GM21423 (cell line): ENCODE measurements around the gene HES5.
A peak's percentile ranks its signal among the peaks of the same experiment; 100 is the strongest.
"Not testable (repeated sequence)": the region's sequence is repeated elsewhere in the genome, so short reads cannot be mapped to it uniquely, and the experiment has no call there.

Source experiments
- ATAC-seq: cut with Tn5 transposase; IDR thresholded peaks from one replicate; pipeline ENCODE4 v1.9.1; 2021; ENCODE audit warnings: mild to moderate bottlenecking, moderate library complexity; ENCODE audit not compliant: unreplicated experiment

The HES5 gene, protein sequence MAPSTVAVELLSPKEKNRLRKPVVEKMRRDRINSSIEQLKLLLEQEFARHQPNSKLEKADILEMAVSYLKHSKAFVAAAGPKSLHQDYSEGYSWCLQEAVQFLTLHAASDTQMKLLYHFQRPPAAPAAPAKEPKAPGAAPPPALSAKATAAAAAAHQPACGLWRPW

DNA sequence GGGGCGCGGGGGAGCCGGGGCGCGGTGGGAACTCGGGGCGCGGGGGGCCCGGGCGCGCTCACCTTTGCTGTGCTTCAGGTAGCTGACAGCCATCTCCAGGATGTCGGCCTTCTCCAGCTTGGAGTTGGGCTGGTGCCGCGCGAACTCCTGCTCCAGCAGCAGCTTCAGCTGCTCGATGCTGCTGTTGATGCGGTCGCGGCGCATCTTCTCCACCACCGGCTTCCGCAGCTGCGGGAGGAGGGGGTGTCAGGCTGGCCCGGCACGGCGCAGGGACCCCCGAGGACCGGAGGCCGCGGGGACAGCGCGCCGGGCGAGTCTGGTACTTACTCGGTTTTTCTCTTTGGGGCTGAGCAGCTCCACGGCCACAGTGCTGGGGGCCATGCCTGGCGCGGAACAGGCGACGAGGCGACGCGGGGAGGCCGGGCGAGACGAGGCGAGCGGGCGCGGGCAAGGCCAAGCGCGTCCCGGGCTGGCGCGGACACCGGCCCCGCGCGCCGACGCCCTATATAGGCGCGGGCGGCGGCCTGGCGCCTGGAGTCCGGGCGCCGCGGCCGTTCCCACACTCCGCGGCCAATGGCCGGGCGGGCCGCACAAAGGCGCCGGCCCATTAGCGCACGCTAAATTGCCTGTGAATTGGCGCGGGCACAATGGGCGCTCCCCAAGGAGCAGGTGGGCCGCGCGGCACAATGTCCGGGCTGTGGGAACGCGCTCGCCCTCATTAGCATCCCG lies at the start of gene HES5:
HES5 (minus strand) TSS at position 480 of the 729 bp plus-strand sequence; CDS start at position 381, 99 bp downstream.
- no peak for ATAC-seq

DNA sequence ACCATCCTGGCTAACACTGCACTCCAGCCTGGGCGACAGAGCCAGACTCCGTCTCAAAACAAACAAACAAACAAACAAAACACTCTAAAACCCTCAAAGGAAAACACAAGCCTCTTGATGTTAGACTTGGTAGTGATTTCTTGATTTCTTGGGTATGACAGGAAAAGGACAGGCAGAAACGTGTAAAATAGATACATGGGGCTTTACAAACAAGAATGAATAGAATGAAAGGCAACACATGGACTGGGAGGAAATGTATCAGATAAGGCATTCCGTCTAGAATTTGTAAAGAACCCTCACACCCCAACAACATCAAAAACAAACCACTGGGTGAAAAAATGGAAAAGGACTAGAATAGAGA lies 48.7 kb upstream of the HES5 start:
- ATAC-seq = no peak

DNA sequence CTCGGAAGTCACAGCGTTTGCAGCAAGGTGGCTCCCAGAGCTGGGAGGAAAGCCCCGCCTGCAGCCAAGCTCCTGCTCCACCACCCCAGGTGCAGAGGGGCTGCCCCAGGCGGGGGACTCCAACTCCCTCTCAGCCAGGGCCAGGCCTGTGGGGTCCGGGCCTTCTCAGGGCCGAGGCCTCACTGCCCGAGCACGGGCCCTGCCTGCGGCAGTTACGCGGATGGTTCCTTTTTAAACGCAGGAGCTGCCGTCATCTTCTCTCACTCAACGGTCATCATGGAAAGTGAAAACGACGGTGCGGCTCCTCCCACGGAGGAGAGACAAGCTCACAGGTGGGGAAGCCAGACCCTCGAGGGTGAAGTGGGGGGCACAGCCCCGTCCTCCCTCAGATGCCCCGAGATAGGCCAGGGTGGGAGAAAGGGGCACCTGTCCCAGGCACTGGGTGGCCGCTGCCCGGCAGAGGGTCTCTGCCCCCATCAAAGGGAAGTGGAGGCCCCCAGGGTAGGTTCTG lies 47.6 kb upstream of the HES5 start:
- ATAC-seq = peak; percentile 31

DNA sequence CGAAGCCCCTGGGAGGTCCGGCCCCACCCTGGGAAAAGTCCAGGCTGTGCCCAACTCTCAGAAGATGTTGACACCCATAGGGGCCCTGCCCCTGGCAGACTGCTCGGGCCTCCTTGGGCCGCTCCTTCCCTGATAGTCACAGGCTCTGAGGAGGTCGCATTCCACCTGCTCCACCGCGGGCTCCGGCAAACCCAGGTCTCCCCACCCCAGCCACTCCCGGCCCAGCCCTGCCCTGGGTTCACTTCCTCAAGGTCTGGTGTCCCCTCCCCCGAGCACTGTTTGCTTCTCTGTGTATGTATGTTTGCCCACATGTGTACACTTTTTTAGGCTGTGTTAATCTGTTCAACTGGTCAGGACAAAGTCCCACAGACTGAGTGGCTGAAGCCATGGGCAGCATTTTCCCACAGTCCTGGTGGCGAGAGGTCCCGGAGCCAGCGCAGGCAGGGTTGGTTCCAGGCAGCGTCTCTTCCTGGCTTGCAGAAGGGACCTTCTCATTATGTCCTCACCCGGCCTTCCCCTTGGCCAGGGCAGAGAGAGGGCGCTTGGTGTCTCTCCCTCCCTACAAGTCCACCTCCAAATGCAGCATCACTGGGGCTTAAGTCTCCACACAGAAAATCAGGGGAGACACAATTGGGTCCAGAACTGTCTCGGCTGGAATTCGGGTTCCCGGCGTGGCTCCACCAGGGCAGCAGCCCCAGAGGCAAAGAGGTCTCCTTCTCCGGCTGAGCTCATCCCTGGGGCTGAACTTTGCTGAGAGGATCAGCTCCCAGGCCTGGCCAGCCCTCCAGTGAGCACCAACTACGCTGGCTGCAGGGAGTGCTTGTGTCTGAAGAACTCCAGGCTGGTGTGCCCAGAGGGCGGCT lies 46.0 kb upstream of the HES5 start:
- ATAC-seq = no peak

DNA sequence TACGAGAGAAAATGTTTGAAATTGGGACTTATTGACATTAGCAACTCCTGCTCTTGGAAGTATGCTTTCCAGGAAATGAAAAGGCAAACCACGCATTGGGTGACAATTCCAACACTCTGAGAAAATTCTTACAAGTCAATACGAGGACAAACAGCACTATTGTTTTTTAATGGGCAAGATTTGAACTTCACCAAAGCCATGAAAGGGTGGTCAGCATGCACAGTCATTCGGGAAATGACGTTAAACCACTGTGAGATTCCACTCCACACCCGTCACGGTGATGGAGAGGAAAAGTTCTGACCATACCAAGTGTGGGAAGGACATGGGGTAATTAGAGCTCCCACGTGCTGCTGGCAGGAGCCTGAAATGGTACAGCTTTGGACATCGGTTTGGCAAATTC lies 44.3 kb upstream of the HES5 start:
- ATAC-seq = no peak

DNA sequence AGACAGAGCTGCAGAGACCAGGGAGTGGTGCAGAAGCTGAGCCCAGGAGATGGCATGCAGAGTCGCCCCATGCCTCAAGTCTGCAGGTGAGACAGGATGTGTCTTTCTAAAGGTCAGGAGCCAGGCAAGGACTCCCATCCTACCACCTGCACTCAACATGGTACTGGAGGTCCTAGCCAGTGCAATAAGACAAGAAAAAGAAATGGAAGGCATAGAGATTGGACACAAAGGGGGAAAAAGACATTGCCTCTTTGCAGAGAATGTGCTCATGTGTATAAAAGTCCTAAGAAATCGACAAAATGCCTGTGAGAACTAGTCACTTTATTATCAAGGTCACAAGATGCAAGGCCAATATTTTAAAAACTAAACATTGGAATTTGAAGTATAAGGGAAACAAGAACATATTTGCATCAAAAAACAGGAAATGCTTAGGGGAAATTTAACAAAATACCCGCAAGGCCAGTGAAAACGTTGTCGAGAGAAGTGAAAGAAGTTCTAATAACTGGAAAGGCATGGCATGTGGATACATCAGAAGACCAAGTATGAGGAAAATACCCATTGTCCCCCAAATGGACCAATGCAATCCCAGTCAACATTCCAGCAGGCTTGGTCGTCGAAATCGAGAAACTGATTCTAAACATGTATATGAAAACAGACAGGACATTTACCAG lies 43.3 kb upstream of the HES5 start:
- no peak for ATAC-seq

DNA sequence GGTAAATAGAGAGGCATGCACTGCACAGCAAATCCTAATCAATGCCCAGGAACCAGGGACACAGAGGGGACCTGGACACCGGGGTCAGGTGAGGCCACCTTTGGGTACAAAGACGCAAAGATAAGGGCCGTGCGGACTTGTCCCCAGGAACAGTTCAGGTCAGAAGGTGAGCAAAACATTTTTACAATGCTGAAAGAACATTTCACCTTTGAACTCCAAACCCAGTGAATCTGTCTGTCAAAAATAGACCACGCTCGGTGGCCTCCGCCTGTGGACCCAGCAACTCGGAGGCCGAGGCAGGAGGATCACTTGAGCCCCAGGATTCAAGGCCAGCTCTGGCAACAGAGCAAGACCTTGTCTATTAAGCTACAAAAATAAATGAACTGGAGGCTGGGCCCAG lies 41.3 kb upstream of the HES5 start:
- ATAC-seq = no peak

DNA sequence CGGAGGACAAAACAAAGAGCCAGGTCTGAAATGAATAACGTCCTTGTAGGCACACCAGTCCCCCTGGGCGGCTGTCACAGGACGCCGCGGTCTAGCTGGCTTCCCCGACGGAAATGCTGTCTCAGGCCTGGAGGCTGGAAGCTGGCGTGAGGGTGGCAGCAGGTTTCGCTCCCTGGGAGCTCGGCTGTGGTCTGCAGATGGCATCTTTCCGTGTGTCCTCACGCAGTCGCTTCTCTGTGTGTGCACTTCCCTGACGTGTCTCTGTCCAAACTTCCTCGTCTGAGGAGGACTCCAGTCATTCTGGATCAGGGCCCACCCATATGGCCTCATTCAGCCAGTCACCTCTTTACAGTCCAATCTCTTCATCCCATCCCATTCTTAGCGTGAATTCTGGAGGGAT lies 40.3 kb upstream of the HES5 start:
- no peak for ATAC-seq

DNA sequence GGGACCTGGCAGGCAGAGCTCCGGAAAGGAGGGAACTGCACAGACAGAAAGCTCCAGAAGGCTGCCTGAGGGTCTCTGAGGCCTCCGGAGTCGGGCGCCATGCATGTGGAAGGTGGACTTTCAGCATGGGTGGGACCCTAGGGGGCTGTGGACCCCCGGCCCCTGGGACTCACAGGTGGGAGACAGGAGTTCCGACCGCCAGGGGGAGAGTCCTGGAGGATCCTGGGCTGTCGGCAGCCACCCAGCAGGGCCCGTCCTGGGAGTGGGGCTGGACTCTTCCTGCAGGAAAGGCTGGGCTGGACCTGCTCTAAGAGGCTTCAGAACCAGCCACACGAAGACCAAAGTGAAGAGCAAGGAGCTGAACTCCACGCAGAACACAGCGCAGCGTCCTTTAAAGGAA lies 39.6 kb upstream of the HES5 start:
- not testable (repeated sequence) for ATAC-seq

DNA sequence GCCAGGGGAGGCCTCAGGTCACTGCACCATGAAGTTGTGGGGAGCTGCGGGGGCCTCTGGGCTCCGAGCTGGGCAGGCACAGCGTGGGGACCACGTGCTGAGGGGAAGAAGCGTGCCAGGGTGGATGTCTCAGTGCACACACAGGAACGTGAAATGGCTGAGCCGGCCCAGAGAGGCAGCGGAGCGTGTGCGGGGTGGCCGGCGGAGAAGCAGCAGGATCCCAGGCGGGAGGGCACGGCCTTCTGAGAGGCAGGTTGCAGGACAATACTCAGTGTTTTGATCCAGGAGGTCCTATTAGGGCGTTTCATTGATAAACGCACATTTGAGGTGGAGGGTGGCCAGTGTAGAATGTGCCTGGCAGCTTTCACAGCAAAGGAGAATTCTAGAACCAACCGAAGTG lies 39.0 kb upstream of the HES5 start:
- ATAC-seq = no peak

DNA sequence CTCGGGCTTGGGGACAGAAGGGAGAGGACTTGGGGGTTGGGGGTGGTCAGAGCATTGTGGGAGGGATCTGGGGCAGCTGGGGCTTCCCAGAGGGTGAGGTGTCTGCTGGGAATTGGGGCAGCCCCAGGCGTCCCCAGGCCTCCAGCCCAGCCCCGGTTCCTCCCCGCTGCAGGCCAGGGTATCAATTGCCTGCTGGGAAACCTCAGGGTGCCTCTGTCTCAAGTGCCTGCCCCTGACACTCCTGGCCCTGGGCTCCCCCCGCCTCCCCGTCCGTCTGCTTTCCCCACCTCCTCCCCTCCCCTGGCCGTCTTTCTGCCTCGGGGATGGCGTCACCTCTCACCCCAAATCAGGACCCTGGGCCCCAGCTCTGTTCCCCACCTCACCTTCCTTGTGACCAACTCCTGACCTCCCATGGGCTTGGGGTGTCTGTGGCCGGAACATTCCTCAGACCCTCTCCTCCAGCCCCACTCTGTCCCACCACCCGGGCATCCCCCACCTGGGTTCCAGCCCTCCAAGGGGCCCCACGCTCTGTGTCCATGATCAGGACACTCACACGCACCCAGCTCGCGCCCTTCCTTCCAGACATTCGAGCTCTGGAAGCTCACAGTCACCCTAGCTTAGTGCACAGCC lies 38.2 kb upstream of the HES5 start:
- not testable (repeated sequence) for ATAC-seq

DNA sequence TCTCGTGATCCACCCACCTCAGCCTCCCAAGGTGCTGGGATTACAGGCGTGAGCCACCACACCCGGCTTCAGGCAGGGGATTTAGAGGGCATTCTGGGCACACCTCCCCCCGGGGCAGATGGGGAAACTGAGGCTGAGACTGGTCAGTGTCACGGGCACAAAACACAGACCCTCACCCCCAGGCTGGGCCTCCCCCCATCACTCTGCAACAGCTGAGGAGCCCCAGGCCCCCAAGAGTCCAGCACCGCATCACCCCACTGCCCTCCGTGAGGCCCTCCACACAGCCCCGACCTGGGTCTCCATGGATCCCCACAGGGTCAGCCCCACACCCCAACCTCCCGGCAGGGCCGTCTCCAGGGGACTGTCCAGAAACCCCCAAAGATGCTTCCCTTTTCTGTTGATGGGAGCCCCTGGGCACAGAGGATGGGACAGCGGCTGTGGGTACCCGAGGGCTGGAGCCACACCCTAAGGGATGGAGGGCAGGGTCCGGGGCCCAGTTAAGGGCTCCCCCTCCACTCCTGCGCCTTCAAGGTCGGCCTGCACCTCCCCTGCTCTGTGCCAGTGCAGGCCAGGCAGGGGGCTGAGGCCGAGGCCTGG lies 37.1 kb upstream of the HES5 start:
- no peak for ATAC-seq

DNA sequence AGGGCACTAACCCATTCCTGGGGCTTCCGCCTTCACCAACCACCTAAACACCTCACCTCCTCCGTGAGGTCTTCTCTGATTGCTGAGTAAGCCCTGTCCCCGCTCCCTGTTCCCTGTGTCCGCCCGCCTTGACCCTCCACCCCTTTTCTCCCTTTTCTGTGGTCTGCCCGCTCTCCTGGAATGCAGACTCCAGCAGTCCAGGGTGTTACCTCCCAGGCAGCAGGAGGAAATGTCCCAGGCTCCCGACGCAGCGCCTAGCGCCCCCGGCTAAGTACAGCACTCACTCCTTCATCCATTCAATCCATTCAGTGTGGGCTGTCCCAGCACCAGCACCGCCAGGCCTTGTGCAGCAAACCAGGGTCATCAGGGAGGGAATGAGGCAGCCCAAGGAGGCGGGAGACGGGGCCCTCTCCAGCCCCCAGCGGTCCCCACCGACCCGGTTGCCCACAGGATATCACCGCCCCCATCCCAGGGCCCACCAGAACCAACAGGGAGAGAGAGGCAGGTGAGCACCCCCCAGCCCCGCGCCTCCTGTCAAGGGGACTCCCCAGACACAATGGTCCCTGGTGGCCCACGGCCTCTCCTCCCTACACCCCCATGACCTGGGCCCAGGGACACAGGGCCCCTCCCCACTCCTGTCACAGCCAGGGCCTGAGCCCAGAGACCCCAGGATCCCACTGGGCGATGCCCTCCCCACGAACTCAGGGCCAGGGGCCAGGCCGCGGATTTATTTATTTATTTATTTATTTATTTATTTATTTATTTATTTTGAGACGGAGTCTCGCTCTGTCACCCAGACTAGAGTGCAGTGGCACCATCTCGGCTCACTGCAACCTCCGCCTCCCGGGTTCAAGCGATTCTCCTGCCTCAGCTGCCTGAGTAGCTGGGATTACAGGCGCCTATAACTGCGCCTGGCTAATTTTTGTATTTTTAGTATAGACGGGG lies 36.3 kb upstream of the HES5 start:
- ATAC-seq = no peak

DNA sequence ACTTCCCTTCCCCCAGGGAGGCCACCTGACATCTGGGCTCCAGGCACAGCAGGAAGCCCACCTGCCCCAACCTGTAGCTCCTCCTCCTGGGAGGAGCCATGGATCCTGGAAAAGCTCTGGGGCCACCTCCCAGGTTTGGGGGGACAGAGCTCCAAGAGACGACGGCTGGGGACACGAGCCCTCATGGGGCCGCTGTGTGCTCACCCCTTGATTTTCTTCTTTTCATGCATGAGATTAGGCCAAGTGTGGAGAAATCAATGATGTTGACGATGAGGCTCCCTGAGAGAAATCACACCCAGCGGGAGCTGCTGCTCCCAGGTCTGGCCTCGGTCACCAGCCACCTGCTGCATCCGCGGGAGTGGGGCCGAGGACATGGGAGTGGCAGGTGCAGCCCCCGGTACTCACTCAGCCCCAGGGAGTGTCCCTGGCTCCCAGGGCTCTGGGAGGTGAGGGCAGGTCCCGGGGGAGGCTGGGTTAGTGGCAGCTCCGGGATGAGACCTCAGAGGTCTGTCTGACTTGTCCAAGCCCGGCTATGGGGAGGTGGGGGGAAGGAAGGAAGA lies 34.8 kb upstream of the HES5 start:
- no peak for ATAC-seq

DNA sequence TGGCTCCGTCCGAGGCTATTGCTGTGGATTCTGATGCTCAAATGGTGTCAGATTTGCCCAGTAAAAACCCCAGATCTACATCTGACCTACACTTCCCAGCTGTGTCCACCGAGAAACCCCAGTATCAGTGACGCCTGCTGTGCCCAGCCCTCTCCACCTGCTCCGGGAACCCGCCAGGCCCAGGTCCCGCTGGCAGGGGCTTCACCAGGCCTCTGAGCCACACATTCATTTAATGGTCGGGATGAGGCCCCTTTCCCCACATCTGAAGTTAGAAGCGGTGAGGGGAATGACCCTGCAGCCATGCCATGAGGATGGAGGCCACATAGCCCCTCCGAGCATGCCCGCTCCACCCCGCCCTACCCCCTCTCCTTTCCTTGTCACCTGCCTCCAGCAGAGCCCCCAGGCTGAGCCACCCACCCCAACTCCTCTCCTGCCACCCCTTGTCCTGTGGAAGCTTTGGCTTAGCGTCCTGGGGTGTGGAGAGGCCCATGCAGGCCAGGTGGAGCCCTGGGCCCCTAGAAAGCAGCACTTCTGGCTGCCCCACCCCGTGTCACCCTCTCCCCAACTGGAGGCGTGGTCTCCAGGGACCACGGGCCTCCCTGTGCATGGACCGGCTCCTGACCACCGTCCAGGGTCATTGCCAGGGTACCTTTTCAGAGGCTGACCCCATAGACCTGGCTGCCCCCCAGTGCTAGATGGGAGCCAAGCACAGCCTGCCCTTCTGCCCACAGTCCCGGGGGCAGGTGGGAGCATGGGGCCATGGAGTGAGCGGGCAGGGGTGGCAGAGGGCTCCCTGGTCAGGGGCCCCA lies 34.1 kb upstream of the HES5 start:
- no peak for ATAC-seq

DNA sequence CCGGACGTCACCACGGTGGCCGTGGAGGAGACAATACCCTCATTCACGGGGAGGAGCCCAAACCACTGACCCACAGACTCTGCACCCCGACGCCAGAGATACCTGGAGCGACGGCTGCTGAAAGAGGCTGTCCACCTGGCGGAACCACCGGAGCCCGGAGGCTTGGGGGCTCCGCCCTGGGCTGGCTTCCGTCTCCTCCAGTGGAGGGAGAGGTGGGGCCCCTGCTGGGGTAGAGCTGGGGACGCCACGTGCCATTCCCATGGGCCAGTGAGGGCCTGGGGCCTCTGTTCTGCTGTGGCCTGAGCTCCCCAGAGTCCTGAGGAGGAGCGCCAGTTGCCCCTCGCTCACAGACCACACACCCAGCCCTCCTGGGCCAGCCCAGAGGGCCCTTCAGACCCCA lies 33.1 kb upstream of the HES5 start:
- no peak for ATAC-seq

DNA sequence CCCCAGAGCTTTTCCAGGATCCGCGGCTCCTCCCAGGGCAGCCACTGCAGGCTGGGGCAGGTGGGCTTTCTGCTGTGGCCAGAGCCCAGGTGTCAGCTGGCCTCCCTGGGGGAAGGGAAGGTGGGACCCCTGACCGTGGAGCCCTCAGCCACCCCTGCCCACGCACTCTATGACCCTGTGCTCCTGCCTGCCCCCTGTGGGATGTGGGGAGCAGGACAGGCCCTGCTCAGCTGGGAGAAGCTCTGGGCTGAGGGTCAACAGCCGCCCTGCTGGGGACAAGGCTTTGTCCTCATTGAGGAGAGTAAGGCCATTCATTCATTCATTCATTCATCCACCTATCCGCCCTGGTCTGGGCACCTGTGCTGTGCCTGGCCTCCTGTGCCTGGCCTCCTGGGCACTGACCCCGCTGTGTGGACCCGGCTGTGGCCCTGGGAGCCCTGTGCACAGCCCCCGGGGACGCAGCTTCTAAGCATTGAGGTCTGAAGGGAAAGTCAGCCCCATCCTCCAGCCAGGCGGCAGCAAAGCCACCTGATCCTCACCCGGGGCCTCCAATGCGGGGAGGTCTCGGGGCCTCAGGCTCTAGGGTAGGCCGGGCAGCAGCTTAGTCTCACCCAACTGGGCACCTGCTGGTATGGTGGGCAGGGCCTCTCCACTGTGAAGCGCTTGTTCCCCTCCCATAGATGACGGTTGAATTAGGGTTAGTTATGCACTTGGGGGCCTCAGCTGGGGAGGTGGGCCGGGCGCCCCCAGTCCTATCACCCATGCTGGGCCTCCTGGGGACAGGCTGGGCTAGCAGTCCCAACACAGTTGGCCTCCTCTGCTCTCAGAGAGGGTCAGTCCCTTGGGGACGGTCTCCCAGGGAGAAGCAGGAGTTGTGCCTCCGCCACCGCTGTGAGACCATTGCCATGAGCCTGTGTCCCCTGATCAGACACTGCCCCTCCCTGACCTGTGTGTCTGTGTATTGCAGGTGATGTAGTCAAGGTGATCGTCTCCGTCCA lies 32.1 kb upstream of the HES5 start:
- no peak for ATAC-seq
